ENCODE results near the gene HSFX4.
"Not testable (repeated sequence)": the region's sequence is repeated elsewhere in the genome, so short reads cannot be mapped to it uniquely, and the experiment has no call there.

Gene HSFX4

DNA sequence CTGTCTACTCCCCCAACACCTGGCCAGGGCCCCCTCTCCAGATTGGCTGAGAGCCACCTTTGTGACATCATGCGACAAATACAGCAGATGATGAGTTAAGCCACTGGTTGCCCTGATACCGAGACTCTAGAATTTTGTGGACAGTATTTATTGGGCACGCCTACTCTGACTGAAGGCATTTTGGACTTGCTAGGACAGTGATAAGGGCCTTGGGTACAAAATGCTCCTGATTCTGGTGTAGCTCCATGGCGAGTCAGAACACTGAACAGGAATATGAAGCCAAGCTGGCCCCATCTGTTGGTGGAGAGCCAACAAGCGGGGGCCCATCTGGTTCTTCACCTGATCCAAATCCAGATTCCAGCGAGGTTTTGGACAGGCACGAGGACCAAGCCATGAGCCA lies at the start of gene HSFX4:
Gene HSFX4 (plus strand): TSS at position 174 of the 400 bp plus-strand sequence. CDS start 72 bp downstream, at position 246.
- H3K4me1 Mint-ChIP-seq (ENCODE audit: low read depth); H3K27me3 Mint-ChIP-seq; intact Hi-C loops (cut with micrococcal nuclease); H3K27ac Mint-ChIP-seq; H3K4me3 Mint-ChIP-seq; H3K9me3 Mint-ChIP-seq: not testable (repeated sequence)
- peaks cover 15% of the 10 kb centered on the region for H3K36me3 Mint-ChIP-seq (ENCODE audit: low read depth)

- H3K27me3 Mint-ChIP-seq, result peaks cover 3% of the 10 kb centered on the region
- no peak within 1 kb of the TSS for H3K27ac Mint-ChIP-seq
- H3K4me3 Mint-ChIP-seq, result no peak within 1 kb of the TSS
- no peaks in the 10 kb centered on the region for H3K36me3 Mint-ChIP-seq (ENCODE audit: low read depth)
- no peaks in the 10 kb centered on the region for H3K9me3 Mint-ChIP-seq
- no peaks in the 10 kb centered on the region for H3K4me1 Mint-ChIP-seq (ENCODE audit: low read depth)
- intact Hi-C loops (cut with micrococcal nuclease), result no loop called here
Observed at GRCh38 chrX:149881081-149881711, 48.2 kb upstream of the HSFX4 start, which contains the start of gene MAGEA8. Gene MAGEA8 (plus strand): TSS chrX:149881183. CDS start chrX:149884273, 3,090 bp downstream.

- H3K36me3 Mint-ChIP-seq (ENCODE audit: low read depth), result not testable (repeated sequence)
Observed at GRCh38 chrX:149890828-149891227, 38.5 kb upstream of the HSFX4 start.

DNA sequence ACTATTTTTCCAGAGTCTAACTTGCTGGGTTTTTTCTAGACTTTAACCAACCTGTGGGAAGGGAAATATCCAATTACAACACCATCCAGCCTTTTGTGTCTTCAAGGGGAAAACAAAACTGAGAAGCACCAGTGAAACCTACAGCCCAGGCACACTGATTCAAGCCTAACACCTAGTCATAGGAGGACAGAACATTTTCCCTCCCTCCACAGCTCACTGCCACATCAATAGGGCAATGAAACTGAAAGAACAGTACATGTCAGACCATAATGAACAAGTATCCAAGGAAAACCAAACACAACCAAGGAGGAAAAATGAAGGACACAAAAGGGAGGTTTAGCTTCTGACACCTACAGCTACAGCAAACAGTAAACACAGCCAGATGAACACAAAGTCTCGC lies 30.8 kb upstream of the HSFX4 start:
- Mint-ChIP-seq H3K27ac (no peak overlapping the region), H3K27me3 (no peaks in the 10 kb centered on the region), H3K9me3 (no peaks in the 10 kb centered on the region)

More at GRCh38 chrX:149890828-149891227, 38.5 kb upstream of the HSFX4 start:
- intact Hi-C loops (cut with micrococcal nuclease); H3K27ac Mint-ChIP-seq; H3K27me3 Mint-ChIP-seq; H3K4me3 Mint-ChIP-seq; H3K9me3 Mint-ChIP-seq; H3K4me1 Mint-ChIP-seq (ENCODE audit: low read depth): not testable (repeated sequence)

DNA sequence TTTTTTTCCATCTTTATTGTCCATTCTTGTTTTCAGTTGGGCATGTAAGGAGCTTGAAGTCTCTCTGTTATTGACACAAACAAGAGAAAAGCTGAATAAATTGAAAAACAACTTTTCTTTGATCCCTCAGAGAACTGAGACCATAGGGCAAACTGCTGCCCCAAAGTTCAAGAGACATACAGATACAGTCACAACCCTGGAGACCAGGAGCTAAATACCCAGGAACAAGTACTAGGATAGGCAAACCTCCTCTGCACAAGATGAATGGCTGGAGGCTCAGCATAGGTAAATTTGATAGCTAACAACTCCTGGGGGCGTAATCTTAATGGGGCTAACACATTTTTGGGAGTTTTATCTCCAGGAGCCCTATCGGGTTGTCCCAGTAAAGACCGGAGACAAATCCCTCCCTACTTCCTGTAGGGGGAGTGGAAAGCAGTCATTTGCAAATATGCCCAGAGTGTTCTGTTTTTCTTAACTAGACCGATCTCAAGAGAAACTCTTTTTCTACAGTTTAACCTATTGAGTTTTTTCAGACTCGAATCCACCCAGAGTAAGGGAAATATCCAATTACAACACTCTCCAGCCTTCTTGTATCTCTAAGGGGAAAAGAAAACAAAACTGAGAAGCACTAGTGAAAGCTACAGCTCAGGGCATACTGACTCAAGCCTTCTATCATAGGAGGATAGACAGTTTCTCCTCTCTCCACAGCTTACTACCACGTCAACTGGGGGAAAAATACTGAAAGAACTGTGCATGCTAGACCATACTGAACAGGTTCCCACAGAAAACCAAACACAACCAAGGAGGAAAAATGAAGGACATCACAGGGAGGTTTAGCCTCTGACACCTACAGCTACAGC lies 25.3 kb upstream of the HSFX4 start:
- peak overlapping the region; percentile 26 for H3K4me3 Mint-ChIP-seq
- no peak overlapping the region for H3K27ac Mint-ChIP-seq
- intact Hi-C loops (cut with micrococcal nuclease), result no loop called here
- no peaks in the 10 kb centered on the region for H3K36me3 Mint-ChIP-seq (ENCODE audit: low read depth)
- H3K4me1 Mint-ChIP-seq (ENCODE audit: low read depth), result peaks cover 5% of the 10 kb centered on the region
- no peaks in the 10 kb centered on the region for H3K27me3 Mint-ChIP-seq
- no peaks in the 10 kb centered on the region for H3K9me3 Mint-ChIP-seq

More for the DNA sequence above, 30.8 kb upstream of the HSFX4 start:
- H3K4me3 Mint-ChIP-seq, result no peak overlapping the region
- no peaks in the 10 kb centered on the region for H3K36me3 Mint-ChIP-seq (ENCODE audit: low read depth)
- intact Hi-C loops (cut with micrococcal nuclease), result no loop called here
- H3K4me1 Mint-ChIP-seq (ENCODE audit: low read depth), result no peaks in the 10 kb centered on the region

DNA sequence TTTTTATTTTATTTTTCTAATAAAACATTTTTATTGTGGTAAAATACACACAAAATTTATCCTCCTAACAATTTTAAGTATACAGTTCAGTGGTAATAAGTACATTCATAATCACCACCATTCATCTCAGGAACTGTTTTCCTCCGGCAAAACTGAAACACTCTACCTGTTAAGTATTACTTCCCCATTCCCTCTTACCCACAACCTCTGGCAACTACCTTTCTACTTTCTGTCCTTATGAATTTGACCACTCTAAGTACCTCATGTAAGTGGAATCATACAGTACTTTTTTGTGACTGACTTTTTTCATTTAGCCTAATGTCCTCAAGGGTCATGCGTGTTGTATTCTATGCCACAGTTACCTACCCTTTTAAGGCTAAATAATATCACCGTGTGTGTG lies 21.1 kb upstream of the HSFX4 start:
- intact Hi-C loops (cut with micrococcal nuclease), result no loop called here

DNA sequence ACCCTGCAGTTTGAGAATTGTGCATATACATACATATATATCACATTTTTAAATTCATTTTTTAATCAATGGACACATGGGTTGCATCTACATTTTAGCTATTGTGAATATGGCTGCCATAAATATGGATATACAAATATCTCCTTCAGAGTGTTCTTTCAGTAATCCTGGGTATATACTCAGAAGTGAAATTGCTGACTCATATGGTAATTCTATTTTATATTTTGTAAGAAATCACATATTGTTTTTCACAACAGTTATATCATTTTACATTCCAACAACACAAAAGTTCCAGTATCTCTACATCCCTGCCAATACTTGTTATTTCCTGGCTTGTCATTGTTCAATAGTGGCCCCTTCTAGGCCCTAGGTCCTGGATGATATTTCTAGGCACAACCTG lies 20.6 kb upstream of the HSFX4 start:
- Mint-ChIP-seq H3K4me1 (ENCODE audit: low read depth) (peaks cover 5% of the 10 kb centered on the region), H3K4me3 (no peak overlapping the region), H3K9me3 (no peaks in the 10 kb centered on the region), H3K27me3 (no peaks in the 10 kb centered on the region), H3K36me3 (ENCODE audit: low read depth) (no peaks in the 10 kb centered on the region), H3K27ac (no peak overlapping the region)
- intact Hi-C loops (cut with micrococcal nuclease), result no loop called here

More for the DNA sequence above, 21.1 kb upstream of the HSFX4 start:
- Mint-ChIP-seq H3K36me3 (ENCODE audit: low read depth) (no peaks in the 10 kb centered on the region), H3K4me1 (ENCODE audit: low read depth) (peaks cover 5% of the 10 kb centered on the region), H3K27me3 (no peaks in the 10 kb centered on the region), H3K27ac (no peak overlapping the region), H3K4me3 (no peak overlapping the region), H3K9me3 (no peaks in the 10 kb centered on the region)

DNA sequence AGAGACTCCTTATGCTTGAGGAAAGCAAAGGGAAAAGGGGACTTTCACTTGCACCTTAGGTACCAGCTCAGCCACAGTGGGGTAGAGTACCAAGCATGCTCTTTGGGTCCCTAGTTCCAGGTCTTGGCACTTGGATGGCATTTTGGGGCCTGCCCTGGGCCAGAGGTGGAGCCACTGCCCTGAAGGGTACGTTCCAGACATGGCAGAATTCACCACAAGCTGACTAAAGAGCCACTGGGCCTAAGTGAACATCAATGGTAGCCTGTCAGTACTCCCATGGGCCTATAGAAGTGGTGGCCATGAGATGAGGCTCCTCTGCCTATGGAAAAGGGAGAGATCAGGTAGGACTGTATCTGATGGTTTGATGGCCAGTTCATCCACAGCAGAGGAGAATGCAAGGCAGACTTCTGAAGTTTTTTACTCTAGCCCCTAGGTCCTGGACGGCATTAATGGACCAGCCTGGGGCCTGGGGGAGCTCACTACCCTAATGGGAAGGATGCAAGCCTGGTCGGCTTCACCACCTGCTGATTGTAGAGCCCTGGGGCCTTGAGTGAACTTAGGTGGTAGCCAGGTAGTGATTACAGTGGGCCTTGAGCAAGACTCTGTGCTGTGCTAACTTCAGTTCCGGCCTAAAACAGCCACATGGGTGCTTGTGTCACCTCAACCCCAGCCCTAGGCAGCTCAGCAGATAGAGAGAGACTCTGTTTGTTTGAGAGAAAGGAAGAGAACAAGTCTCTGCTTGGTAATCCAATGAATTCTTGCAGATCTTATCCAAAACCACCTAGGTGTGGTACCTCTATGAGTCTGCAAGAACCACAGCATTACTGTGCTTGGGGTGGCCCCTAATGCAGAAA lies 19.8 kb upstream of the HSFX4 start:
- Mint-ChIP-seq H3K27me3 (no peaks in the 10 kb centered on the region), H3K9me3 (no peaks in the 10 kb centered on the region), H3K36me3 (ENCODE audit: low read depth) (no peaks in the 10 kb centered on the region), H3K4me1 (ENCODE audit: low read depth) (peaks cover 1% of the 10 kb centered on the region), H3K4me3 (no peak overlapping the region), H3K27ac (no peak overlapping the region)
- intact Hi-C loops (cut with micrococcal nuclease), result no loop called here

- no peaks in the 10 kb centered on the region for H3K4me1 Mint-ChIP-seq (ENCODE audit: low read depth)
- H3K36me3 Mint-ChIP-seq (ENCODE audit: low read depth), result no peaks in the 10 kb centered on the region
- H3K9me3 Mint-ChIP-seq, result no peaks in the 10 kb centered on the region
- H3K27me3 Mint-ChIP-seq, result no peaks in the 10 kb centered on the region
- no peak overlapping the region for H3K27ac Mint-ChIP-seq
- H3K4me3 Mint-ChIP-seq, result no peak overlapping the region
- intact Hi-C loops (cut with micrococcal nuclease), result no loop called here
Observed at GRCh38 chrX:149910178-149910695, 19.1 kb upstream of the HSFX4 start.

GRCh38 chrX:149916745-149917392 lies 12.5 kb upstream of the HSFX4 start:
- H3K9me3 Mint-ChIP-seq, result no peaks in the 10 kb centered on the region
- H3K4me3 Mint-ChIP-seq, result no peak overlapping the region
- H3K4me1 Mint-ChIP-seq (ENCODE audit: low read depth), result no peaks in the 10 kb centered on the region
- intact Hi-C loops (cut with micrococcal nuclease), result no loop called here
- H3K36me3 Mint-ChIP-seq (ENCODE audit: low read depth), result no peaks in the 10 kb centered on the region
- no peak overlapping the region for H3K27ac Mint-ChIP-seq
- no peaks in the 10 kb centered on the region for H3K27me3 Mint-ChIP-seq

GRCh38 chrX:149923836-149924235 lies 5.5 kb upstream of the HSFX4 start:
- intact Hi-C loops (cut with micrococcal nuclease); H3K27me3 Mint-ChIP-seq; H3K36me3 Mint-ChIP-seq (ENCODE audit: low read depth); H3K27ac Mint-ChIP-seq; H3K4me3 Mint-ChIP-seq; H3K9me3 Mint-ChIP-seq; H3K4me1 Mint-ChIP-seq (ENCODE audit: low read depth): not testable (repeated sequence)

GRCh38 chrX:149924434-149924833 lies 4.9 kb upstream of the HSFX4 start:
- H3K27ac Mint-ChIP-seq; H3K27me3 Mint-ChIP-seq; H3K9me3 Mint-ChIP-seq; intact Hi-C loops (cut with micrococcal nuclease); H3K4me1 Mint-ChIP-seq (ENCODE audit: low read depth); H3K36me3 Mint-ChIP-seq (ENCODE audit: low read depth); H3K4me3 Mint-ChIP-seq: not testable (repeated sequence)

DNA sequence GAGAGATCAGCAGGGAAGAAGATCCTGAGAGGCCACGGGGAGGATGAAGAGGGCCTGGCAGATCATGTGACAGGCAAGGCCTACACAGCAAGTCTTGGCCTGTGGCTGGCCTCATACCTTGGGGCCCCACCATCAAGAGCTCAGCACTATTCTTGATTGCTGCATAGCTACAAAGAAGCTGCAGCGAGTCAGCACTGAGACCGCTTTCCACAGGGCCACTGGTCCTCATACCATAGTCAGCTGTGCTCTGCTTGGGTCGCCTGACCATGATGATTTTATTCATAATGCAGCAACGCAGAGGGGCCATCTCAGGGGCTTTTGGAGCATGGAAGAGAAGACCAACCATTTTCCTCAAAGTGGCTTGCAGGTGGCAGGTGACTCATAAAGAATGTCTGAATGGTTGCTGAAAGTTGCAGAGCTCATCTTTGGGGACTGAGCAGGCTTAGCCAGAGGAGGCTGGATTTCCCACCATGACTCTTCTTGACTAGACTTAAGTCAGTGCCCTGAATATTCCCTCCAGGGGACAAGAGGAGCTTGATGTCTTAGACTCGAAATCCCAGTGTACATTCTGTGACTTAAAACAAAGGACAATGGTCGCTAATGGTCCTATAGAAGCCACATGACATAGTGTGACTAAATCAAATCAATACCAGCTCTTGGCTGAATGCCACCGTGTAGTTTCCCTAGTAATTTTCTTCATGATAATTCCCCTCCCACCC lies 2.0 kb upstream of the HSFX4 start:
- H3K4me1 Mint-ChIP-seq (ENCODE audit: low read depth); H3K27me3 Mint-ChIP-seq; H3K9me3 Mint-ChIP-seq; H3K27ac Mint-ChIP-seq; intact Hi-C loops (cut with micrococcal nuclease); H3K4me3 Mint-ChIP-seq; H3K36me3 Mint-ChIP-seq (ENCODE audit: low read depth): not testable (repeated sequence)
